MV-4-11 (cell line): ENCODE data around the gene CUL4A.

Source experiments
- DNase-seq: peaks from one replicate; lab custom pipeline; 2025; lab: John Stamatoyannopoulos, UW

Gene CUL4A

DNA sequence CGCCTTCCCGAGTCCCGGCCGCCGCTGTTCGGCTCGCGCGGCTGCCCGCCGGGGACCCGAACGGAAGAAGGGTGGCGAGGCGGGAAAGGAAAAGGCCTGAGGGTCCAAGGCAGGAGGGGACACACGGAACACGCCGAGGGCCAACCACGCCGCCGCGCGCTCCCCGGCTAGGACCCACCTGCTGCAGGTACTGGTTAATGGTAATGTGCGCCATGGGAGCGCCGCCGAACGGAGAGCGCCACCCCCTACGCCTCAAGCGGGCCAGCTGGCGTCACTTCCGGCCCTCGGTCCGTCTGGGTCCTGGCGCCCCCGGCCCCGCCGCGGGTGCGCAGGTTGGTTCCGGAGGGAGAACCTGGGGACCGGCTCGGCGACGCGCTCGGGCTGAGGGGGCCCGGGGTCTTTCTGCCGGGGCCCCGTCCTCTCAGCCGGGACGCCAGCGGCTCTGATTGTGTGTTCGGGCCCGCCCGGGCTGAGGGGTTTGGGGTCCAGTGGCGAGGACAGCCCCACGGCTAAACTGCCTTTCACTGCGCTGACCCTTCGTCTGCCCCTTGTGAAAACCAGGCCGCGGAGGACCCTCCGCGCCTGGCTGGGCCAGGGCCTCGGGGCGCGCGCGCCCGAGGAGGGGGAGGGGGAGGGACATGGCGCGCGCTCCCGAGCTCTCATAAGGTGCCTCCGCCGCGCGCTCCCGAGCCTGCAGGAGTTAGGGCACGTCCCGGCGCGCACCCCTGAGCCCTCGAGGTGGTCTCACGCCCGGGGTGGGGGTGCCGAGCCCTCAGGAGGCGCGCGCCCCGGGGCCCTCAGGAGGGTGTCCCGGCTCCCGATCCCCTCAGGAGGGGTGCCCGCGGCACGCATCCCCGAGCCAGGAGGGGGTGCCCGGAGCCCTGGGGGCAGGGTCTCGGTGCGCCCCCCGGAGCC is 735 bp upstream of the CUL4A start, which contains the start of gene PCID2:
PCID2 (minus strand) TSS at position 249 of the 915 bp plus-strand sequence; CDS start at position 214, 35 bp downstream.
- peak; percentile 73 for DNase-seq

DNA sequence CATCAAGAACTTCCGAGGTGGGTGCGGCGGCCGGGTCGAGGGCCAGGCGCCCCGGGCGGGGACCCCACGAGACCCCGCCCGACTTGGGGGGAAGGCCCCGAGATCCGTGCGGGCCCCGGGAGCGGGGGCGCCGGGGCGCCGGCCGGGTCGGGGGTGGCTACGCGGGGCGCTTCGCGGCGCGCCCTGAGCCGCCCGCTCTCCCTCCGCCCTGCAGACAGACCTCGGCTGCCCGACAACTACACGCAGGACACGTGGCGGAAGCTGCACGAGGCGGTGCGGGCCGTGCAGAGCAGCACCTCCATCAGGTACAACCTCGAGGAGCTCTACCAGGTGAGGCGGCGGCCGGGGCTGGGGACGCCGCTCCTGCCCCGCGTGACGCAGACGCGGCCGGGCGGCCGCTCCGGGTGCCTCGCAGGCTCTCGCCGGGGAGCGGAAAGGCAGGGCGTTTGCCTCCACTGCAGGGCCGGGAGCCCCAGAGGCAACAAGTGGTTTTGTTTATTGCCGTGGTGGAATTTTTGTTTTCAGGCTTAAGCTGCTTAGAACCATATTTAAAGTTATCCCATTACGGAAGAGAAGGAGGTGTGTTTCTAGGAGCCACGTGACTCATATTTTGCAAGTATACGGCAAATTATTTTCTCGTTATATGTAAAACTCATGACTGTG is 477 bp downstream of the CUL4A start:
- DNase-seq, result peak; percentile 34

DNA sequence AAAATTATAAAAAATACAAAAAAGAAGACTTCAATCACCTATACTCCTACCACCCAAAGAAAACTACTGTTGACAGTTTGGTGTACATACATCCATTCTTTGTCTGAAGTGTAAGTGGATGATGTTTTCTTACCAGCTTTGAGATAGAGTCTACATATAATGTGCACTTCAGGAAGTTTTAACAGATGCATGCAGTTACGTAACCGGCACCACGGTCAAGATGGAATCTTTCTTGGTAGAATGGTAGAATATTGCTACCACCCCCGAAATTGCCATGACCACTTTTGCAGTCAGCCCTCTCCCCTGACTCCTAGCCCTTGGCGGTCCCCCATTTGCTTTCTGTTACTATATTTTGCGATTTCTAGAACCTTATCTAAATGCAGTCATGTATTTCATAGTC is 1.4 kb downstream of the CUL4A start:
- DNase-seq, result peak; percentile 27

DNA sequence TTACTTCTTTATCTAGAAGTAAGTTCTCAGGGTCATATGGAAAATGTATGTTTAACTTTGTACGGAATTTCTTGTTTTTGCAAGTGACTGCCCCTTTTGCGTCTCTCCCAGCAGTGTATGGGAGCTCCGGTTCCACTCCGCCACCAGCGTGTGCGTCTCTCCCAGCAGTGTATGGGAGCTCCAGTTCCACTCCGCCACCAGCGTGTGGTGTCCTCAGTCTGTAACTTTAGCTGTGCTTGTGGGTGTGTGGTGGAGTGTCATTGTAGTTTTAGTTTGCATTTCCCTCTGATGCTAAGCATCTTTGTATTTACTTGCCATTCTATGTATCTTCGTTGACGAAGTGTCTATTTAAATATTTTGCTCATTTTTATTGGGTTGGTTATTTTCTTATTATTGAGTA is 2.4 kb downstream of the CUL4A start:
- peak; percentile 15 for DNase-seq

DNA sequence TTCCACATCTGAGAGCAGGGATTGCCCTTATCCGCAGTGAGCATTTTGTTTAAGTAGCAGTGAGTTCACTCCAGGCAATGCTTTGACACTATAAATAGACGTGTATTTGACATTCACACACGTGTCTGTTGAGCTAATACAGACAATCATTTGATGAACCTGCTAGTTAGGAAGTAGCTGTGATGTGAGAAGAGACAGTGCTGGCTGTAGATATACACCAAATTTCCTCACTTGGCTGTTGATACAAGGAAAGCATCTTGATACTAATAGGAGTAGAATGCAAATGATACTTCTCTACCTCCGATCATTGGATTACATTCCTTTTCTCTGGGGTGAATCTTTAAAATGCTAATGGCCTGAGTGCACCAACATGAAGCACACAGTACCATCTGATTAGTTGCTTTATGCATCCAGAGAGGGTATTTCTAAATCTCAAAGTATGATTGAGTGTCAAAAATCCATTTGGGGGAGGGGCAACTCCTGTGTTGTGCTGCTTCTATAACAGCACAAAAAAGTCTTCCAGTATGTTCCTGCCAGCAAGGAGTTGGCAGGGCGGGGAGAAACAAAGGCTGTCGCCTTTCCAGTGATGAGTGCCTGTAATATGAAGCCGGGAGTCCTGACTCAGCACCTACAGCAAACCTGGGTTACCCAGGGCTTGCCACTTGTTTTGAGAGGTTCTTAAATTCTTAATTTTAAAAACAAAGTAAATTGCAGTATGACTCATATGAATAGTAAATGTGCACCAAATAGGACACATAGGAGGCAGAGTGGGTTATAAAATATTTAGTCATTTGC is 7.0 kb downstream of the CUL4A start:
- DNase-seq, result no peak

DNA sequence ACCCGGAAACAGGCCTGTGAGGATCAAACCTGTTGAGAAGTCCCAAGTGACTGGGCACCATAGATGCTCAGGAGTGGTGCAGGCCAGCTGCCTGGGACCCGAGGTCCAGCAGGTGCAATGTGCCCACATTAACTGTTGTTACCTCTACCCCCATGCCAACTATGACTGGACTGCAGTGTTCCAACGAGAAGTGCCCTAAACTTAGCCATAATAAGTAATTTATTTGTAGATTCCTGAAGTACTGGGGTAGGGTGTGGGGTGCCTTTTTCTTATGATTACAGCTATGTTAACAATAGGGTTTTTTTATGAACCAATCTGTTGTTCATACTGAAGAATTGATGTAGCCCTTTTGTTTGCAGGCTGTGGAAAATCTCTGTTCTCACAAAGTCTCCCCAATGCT is 9.2 kb downstream of the CUL4A start:
- DNase-seq, result no peak

DNA sequence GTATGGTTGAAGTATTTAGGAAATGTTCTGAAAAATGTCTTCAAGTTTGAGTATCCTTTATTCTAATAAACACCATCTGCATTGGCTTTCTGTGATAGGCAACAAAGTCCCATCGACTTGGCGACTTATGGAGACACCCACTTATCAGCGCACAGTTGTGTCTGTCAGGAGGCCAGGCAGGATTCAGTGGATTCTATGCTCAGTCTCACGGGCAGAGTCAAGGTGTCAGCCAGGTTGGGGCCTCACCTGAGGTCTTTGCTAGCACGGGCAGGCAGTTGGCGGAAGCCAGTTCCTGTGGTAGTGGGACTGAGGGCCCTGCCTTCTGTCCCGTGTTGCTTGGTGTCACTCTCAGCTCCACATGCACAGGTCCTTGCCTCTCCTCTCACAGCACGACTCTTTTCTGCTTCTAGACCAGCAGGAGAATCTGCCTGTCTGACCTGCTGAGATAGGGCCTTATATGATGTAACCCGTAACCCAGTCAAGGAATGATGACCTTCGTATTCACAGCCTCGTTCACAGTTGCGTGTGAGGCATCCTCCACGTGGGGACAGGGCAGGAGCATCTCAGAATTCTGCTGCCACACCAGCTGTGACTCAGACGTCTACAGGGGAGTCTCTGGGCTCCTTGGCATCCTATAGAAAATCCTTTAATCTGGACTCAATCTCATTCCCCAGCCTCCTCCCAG is 10.0 kb downstream of the CUL4A start:
- no peak for DNase-seq

DNA sequence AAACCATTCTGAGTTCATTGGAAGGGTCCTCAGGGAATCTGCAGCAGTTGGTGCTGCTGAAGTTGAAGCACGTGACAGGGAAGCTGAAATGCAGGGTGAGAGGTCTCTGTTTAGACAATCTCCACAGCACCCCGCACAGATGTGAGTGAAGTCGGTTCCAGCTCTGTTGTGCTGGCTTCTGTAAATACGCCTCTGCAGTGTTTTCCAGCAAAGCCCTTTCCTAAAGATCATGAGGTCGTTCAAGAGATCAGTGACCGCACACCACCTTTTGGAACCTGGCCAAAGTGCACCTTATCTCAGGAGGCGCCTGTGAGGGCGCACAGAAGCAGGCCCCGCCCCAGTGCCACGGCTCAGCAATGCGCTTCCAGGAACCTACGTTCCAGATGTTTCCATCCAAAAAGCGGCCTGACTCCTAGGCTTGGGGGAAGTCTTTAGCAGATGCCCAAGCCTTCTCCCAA is 10.8 kb downstream of the CUL4A start:
- no peak for DNase-seq

DNA sequence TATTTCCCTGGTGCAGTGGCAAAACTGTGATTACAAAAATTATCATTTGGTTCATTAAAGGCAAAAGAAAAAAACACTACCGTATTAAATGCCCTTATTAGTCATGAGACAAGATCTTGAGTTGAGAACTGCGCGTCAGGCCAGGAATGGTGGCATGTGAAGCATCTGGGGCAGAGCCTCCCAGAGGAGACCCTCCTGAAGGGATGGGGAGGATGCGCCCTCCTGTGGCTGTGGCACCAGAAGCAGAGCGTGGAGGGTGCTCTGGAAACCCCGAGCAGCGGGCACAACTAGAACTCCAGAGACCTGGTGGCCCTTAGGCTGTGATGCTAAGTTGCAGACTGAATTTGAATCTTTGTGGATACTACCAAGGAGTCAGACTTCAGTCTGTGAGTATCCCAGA is 11.5 kb downstream of the CUL4A start:
- DNase-seq, result no peak

DNA sequence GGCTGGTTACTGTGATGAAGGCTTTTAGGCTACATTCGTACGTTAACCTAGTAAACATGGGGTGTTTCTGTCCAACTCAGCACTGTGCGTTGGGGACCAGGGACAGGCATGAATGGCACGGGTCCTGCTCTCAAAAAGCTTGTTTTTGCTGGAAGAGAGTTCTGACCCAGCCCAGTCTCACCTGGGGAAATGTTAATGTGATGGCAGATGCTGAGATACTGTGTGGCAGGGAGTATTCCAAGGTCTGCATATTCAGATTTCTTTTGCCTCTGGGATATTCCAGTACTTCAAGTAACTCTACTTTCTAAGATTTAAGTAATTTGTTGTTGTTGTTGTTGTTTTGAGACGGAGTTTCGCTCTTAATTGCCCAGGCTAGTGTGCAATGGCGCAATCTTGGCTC is 13.7 kb downstream of the CUL4A start:
- DNase-seq, result no peak

DNA sequence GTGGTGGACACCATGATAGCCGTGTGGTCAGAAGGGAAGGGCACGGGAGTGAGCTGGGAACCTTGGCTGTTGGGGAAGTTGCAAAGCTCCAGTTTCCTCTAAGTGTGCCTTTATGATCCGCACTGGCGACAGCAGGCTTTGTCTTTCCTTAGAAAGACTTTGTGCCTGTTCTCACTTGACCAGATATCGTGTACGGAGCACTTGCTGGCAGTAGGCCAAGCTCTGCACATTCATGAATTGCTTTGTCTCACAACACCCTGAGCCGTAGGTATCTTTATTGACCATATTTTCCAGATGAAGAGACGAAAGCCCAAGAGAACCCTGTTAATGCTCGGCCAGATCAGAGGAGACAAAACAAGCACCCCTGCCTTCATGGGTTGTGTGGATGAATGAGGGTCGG is 15.1 kb downstream of the CUL4A start:
- DNase-seq, result no peak

DNA sequence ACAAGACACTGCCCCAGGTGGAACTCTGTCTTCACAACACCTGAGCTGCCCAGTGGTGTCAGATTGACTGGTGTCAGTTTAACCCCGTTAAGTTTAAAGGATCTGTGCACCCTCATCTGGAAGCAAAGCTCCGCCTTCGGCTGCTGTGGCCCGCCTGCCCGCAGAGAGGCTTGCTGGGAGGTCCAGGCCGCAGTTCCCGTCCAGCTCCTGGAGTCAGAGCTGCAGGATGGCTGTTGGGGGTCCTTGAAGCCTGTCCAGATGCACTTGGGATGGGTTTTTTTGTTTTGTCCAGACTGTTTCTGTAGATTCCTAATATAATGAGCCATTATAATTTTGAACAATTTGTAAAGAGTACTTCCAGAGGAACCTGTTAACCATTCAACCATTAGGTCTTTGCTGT is 16.1 kb downstream of the CUL4A start:
- no peak for DNase-seq

DNA sequence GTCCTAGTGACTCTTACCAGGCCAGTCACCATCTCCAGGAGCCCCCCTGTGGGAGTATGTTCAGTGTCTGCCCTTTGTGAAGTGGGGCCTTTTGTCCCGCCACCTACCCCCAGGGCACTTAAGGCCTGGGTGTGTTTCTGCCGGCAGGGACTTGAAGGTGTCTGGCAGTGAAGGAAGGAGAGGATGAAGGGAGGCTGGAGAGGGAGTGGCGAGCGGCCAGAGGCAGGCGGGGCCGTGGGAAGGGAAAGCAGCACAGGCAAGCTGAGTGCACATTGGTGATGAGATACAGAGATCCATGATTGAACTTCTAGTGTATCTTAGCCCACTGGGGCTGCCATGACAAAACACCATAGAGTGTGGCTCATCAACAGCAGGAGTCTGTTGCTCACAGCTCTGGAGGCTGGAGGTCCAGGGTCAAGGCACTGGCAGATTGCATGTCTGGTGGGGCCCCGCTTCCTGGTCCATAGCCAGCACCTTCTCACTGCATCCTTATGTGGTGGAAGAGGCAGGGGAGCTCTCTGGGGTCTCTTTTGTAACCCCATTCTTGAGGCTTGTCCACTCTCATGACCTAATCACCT is 17.5 kb downstream of the CUL4A start:
- no peak for DNase-seq

DNA sequence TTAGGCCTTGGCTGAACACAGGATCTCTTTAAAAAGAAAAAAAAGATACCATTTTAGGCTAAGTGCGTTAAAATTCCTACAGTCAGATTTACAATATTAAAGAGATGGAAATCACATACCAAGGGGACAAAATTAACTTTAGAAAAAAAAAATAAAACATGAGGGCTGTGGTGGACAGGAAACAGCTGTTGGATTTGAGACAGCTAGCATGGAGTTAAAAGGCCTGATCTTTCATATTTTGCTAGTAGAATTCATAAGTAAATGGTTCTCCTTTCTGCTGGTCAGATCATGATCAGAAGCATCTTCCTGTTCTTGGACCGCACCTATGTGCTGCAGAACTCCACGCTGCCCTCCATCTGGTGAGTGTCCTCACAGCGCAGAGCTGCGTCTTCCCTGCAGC is 19.7 kb downstream of the CUL4A start:
- no peak for DNase-seq

DNA sequence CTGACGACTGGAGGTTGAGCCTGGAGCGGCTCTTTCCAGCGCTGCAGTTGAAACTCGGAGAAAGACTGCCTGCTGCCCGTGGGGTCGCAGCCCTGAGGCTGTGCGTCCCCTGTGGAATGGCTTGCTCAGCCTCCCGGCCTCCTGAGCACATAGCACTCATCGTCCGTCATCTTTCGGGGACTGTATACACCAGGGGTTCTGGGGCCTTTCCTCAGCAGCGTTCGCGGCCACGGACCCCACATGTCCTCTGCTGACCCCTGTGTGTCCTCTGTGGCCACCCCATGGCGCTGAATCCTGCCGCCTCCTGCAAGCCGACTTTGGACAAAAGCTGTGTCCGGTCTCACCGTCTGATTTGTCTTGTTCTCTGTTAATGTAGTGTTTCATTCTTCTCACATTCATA is 20.4 kb downstream of the CUL4A start:
- no peak for DNase-seq

DNA sequence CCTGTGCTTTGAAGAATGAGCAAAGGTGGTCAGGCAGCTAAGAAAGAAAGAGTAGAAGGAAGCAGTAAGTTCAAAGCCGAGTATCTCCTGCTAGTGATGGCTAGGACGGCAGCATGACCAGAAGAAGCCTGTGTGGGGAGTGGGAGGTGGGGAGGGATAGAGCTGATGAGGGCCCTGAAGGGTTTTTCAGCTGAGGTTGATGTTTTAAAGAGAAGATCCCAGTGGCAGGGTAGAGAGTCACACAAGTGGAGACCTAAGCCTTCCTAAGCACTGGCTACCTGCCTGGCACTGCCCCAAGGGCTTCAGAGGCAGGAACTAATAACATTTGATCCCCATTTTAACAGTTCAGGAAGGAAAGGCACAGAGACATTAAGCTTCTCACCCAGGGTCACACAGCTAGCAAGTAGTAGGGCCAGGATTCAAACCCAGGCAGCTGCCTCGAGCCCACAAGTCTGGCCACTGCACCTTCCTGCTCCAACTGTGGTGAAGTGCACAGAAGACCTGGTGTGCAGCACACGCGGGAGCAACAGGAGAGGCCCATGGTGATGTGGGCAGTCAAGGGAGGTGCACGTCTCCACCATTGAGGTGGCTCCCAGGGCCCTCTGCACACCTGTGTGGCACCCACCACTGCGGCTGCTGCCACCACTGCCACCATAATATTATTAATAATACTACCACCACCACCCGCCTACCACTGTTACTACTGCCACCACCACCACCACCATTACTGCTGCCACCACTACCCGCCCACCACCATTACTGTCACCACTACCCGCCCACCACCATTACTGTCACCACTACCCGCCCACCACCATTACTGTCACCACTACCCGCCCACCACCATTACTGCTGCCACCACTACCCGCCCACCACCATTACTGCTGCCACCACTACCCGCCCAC is 22.1 kb downstream of the CUL4A start:
- no peak for DNase-seq

DNA sequence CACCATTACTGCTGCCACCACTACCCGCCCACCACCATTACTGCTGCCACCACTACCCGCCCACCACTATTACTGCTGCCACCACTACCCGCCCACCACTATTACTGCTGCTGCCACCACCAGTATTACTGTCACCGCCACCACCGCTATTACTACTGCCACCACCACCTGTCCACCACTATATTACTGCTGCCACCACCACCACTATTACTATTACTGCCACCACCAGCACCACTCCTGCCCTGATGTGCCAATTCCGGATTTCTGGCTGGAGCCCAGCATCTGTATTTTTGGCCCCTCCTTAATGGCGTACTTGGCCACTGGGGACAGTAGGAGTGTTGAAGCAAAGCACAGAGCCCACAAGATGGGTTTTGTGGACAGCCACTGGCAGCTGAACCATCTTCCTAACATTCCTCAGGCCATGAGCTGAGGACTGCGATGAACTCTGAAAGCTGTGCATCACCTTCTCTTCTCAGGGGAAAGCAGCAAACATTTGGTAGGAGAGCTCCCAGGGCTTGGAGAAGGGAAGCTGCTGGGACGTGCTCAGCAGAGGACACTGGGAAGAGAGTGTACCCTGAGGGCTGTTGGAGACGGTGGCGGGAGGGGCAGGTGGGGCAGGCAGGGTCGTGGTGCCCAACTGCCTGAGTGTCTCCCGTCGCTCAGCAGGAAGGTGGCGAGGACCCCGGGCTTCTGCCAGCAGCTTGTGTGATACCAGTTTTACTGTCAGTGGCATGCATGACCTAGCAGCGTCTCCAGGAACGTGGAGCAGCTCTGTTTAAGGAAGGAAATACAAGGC is 23.0 kb downstream of the CUL4A start:
- DNase-seq, result no peak

DNA sequence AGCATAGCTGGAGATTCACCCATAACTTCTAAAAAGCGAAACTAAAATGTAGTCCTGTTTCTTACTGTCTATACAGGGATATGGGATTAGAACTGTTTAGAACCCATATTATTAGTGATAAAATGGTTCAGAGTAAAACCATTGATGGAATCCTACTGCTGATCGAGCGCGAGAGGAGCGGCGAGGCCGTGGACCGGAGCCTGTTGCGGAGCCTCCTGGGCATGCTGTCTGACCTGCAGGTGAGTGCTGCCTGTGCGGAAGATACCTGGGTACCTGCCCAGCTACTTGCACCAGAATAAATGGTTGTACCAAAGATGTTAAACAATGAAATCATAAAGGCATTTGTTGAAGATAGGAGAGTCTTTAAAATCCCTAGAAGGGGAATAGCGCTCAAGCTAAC is 23.7 kb downstream of the CUL4A start:
- no peak for DNase-seq

DNA sequence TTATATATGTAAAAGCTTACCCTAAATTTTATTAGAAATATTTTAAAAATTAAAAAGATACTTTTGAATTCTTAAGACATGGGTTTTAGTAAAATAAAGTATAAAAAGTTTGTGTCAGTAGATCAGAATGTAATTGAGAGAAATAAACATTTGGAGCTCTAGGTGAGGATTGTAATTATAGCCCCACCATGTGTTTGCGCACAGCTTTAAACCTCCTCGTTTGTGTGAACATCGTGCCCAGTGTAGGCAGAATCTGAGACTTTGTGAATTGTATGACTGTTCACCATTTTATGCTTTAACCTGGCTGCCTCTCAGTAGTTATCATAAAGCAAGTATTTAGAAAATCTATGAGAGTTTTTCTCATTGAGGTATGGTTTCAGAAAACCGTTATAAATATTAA is 29.1 kb downstream of the CUL4A start:
- DNase-seq, result no peak

DNA sequence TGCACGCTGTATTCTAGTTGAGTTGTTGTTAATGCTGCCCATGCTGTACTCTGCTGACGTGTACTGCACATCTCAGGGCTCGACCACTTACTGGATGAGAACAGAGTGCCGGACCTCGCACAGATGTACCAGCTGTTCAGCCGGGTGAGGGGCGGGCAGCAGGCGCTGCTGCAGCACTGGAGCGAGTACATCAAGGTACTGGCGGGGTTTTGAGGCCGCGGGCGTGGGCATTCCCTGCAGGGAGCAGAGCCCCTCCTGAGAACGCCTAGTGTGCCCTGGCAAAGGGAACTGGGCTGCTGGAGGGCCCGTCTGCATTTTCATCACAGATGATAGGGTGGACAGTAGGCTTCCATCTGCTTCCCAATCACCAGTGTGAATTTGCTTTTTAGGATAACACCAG is 29.9 kb downstream of the CUL4A start:
- no peak for DNase-seq
